Stimulated activated memory B cell treated with anti-CD40 and anti-IgM and Interleukin-4, amounts not matched to agents 10 μg/mL and 1 μg/mL and 100 μg/mL, for 72 hours (primary cell): ENCODE results near the gene FAM153A.
"Not testable (repeated sequence)": the region's sequence is repeated elsewhere in the genome, so short reads cannot be mapped to it uniquely, and the experiment has no call there.

Source experiments
- ATAC-seq: fragments of 150-1000 bp; cut with Tn5 transposase; 2 replicates; pipeline ENCODE4 v1.10.0; 2021
- H3K27ac Mint-ChIP-seq: one replicate; pipeline ENCODE4 v1.8.0; 2022; ENCODE audit warnings: mild to moderate bottlenecking, mixed read lengths
- H3K27me3 Mint-ChIP-seq: one replicate; pipeline ENCODE4 v1.8.0; 2022; ENCODE audit warnings: mixed read lengths
- H3K36me3 Mint-ChIP-seq: one replicate; pipeline ENCODE4 v1.8.0; 2022; ENCODE audit warnings: mixed read lengths
- H3K4me1 Mint-ChIP-seq: one replicate; pipeline ENCODE4 v1.8.0; 2022; ENCODE audit warnings: mixed read lengths
- H3K4me3 Mint-ChIP-seq: one replicate; pipeline ENCODE4 v1.8.0; 2022; ENCODE audit warnings: mild to moderate bottlenecking, moderate library complexity, mixed read lengths
- H3K9me3 Mint-ChIP-seq: one replicate; pipeline ENCODE4 v1.8.0; 2022; ENCODE audit warnings: mixed read lengths

The FAM153A gene

GRCh38 chr5:177692507-177692906, 90.2 kb downstream of the FAM153A start:
- not testable (repeated sequence) for ATAC-seq, H3K4me3 Mint-ChIP-seq, H3K36me3 Mint-ChIP-seq, H3K4me1 Mint-ChIP-seq, H3K27ac Mint-ChIP-seq, H3K9me3 Mint-ChIP-seq
- H3K27me3 Mint-ChIP-seq, result peaks cover 13% of the 10 kb centered on the region

- not testable (repeated sequence) for H3K36me3 Mint-ChIP-seq, H3K27ac Mint-ChIP-seq, H3K4me1 Mint-ChIP-seq, ATAC-seq, H3K9me3 Mint-ChIP-seq, H3K4me3 Mint-ChIP-seq
- H3K27me3 Mint-ChIP-seq, result peaks cover 13% of the 10 kb centered on the region
These were observed 93.6 kb downstream of the FAM153A start for GRCh38 chr5:177689011-177689610.

- H3K27ac Mint-ChIP-seq, H3K36me3 Mint-ChIP-seq, ATAC-seq, H3K4me1 Mint-ChIP-seq, H3K9me3 Mint-ChIP-seq, H3K4me3 Mint-ChIP-seq: not testable (repeated sequence)
- peaks cover 13% of the 10 kb centered on the region for H3K27me3 Mint-ChIP-seq
These were observed 94.6 kb downstream of the FAM153A start for GRCh38 chr5:177688091-177688490.

- H3K27me3 Mint-ChIP-seq, H3K4me3 Mint-ChIP-seq, H3K36me3 Mint-ChIP-seq, H3K9me3 Mint-ChIP-seq, H3K4me1 Mint-ChIP-seq, ATAC-seq, H3K27ac Mint-ChIP-seq: not testable (repeated sequence)
These were observed 100.8 kb downstream of the FAM153A start for GRCh38 chr5:177681920-177682319.
